OCI-LY7 (cell line): Measurements from ENCODE around the gene POMGNT2. TPM values are rescaled to one million over a fixed set of nuclear protein-coding genes. Genes with fewer than 3 reads are reported as not detected.
A peak's percentile ranks its signal among the peaks of the same experiment; 100 is the strongest.

Source experiments
- Bru-seq: library from RNA; stranded (reverse); fragments of 400-500 nt; gene quantifications from one replicate; lab custom pipeline; 2021; lab: Mats Ljungman, UMichigan
- BruChase-seq, 2 experiments: library from RNA; stranded (reverse); fragments of 400-500 nt; gene quantifications; one replicate each; lab custom pipeline; 2021; lab: Mats Ljungman, UMichigan
- BruUV-seq: library from RNA; stranded (reverse); fragments of 400-500 nt; replicated peaks from 2 replicates; lab custom pipeline; 2021; lab: Mats Ljungman, UMichigan
- CTCF ChIA-PET: fragments of 300-600 bp; sonication (Branson Sonifier 250); formaldehyde crosslinking; loops from one replicate; lab custom pipeline; 2022; ENCODE audit warnings: antibody characterized with exemption; ENCODE audit not compliant: unreplicated experiment; lab: Charles Lee
- POLR2A ChIA-PET: fragments of 300-600 bp; sonication (Branson Sonifier 250); formaldehyde crosslinking; loops from one replicate; lab custom pipeline; 2022; ENCODE audit warnings: antibody characterized with exemption; lab: Charles Lee
- DNase-seq: peaks from one replicate; pipeline ENCODE4 v3.0.0-alpha.2; 2015; ENCODE audit warnings: low spot score
- H2AFZ ChIP-seq: fragments of 200-600 bp; sonication (generic), shearing (Covaris generic); 2 replicates; pipeline ENCODE4 v1.6.1; 2014; ENCODE audit warnings: mild to moderate bottlenecking, antibody characterized with exemption, low read length, moderate library complexity
- H3K27ac ChIP-seq: fragments of 200-600 bp; sonication (generic); 2 replicates; pipeline ENCODE4 v1.5.1; 2014; ENCODE audit warnings: mixed run types, low read depth, mild to moderate bottlenecking, moderate library complexity, low read length, inconsistent platforms; ENCODE audit not compliant: poor library complexity, severe bottlenecking
- H3K36me3 ChIP-seq: fragments of 200-600 bp; sonication (generic); 2 replicates; pipeline ENCODE4 v1.6.1; 2014; ENCODE audit warnings: mild to moderate bottlenecking, antibody characterized with exemption, low read length, moderate library complexity, mixed read lengths; ENCODE audit not compliant: insufficient read depth
- H3K4me1 ChIP-seq: fragments of 200-600 bp; sonication (generic); 2 replicates; pipeline ENCODE4 v1.5.1; 2014; ENCODE audit warnings: mild to moderate bottlenecking, low read length; ENCODE audit not compliant: insufficient read depth, poor library complexity, severe bottlenecking
- H3K4me2 ChIP-seq: fragments of 200-600 bp; sonication (generic); 2 replicates; pipeline ENCODE4 v1.6.1; 2014; ENCODE audit warnings: mild to moderate bottlenecking, low read length
- H3K4me3 ChIP-seq: fragments of 200-600 bp; sonication (generic); 2 replicates; pipeline ENCODE4 v1.5.1; 2014; ENCODE audit warnings: mild to moderate bottlenecking, low read depth, low read length; ENCODE audit not compliant: poor library complexity, severe bottlenecking
- H3K79me2 ChIP-seq: fragments of 200-600 bp; sonication (generic); 2 replicates; pipeline ENCODE4 v1.6.1; 2016; ENCODE audit warnings: low read depth, mild to moderate bottlenecking, low read length, moderate library complexity, mixed read lengths; ENCODE audit not compliant: insufficient read depth
- H3K9me2 ChIP-seq: fragments of 200-600 bp; sonication (generic); 2 replicates; pipeline ENCODE4 v1.6.1; 2016; ENCODE audit warnings: mild to moderate bottlenecking, low read length, mixed read lengths; ENCODE audit not compliant: insufficient read depth
- H3K9me3 ChIP-seq: fragments of 200-600 bp; sonication (generic); 2 replicates; pipeline ENCODE4 v1.6.1; 2014; ENCODE audit warnings: mild to moderate bottlenecking, mixed run types, low read length, mixed read lengths
- H4K20me1 ChIP-seq: fragments of 200-600 bp; sonication (generic); 2 replicates; pipeline ENCODE4 v1.6.1; 2014; ENCODE audit warnings: mild to moderate bottlenecking, antibody characterized with exemption, low read length, moderate library complexity, mixed read lengths; ENCODE audit not compliant: insufficient read depth
- EZH2phosphoT487 ChIP-seq: fragments of 200-600 bp; sonication (generic); IDR thresholded peaks from 2 replicates; pipeline ENCODE4 v1.6.1; 2018; ENCODE audit warnings: low read depth, borderline replicate concordance, mild to moderate bottlenecking, mixed run types, antibody characterized with exemption, low read length, moderate library complexity, mixed read lengths
- intact Hi-C: fragments of 100-400 bp; cut with micrococcal nuclease; formaldehyde crosslinking; loops from one replicate; pipeline ENCODE4 v1.10.0; 2022; ENCODE audit not compliant: unreplicated experiment
- long read RNA-seq: library from polyadenylated mRNA; stranded (forward); transcript quantifications from one replicate; pipeline ENCODE4 v2.0.0, GENCODE V29; 2022
- total RNA-seq, 2 experiments: library from RNA; depleted of rRNA in 1 of 2; stranded (reverse); fragments of >200 nt in 1 of 2; shearing (Covaris generic) in 1 of 2; gene quantifications; 2 replicates each; pipeline ENCODE4 v1.2.3, GENCODE V29; 2014 to 2022
- TF ChIP-seq, protein P1 (sequence below): fragments of 200-600 bp; sonication (generic); conservative IDR thresholded peaks from 2 replicates; pipeline ENCODE4 v1.5.1; 2014; ENCODE audit warnings: mild to moderate bottlenecking, antibody characterized with exemption, low read length, moderate library complexity, mixed read lengths

The POMGNT2 gene
- total RNA-seq (2014; rRNA removed; shearing (Covaris generic)) (not detected in 2 replicates), total RNA-seq (2022) (not detected in 2 replicates), Bru-seq, nascent RNA (percentile 5 among the genes with signal in this experiment), BruChase-seq, experiment 1, labeled RNA remaining after a 6-hour chase (percentile 5 among the genes with signal in this experiment), BruChase-seq, experiment 2, labeled RNA remaining after a 2-hour chase (percentile 5 among the genes with signal in this experiment)
- long read RNA-seq: 0 reads

DNA sequence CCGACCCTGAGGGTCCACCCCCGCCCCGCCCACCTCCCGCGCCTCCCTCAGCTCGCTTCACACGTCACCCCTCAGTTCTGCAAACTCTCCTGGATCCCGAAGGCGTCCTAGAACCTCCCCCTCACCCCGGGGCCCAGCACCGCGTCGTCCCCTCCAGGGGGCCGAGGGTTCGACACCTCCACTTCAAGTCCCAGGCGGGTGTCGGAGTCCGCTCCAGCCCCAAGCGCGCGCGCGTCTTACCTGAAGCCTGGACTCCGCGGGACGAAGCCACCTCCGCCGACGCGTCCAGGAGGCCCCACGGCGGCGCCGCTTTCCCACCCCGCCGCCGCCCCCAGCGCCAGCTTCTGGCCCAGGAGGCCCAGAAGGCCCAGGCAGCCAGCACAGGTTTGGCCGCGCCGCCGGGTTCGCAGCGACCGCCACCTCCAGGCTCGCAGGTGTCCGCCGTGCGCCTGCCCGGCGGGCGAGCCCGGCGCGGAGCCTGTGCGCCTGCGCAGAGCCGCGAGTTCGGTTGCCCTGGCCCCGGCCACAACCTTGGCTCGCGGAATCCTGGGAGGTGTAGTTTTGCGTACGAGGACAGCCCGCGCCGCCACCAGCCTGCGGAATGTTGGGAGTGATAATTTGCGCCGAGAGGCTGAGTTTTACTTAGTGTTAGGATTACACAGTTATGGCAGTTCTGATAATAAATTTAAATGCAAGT, at the start of gene POMGNT2:
TSS of gene POMGNT2 (minus strand) at position 484 of the 697 bp plus-strand sequence. CDS start 24,648 bp downstream, outside the sequence.
- H2AFZ ChIP-seq: no peak within 1 kb of the TSS
- H3K4me1 ChIP-seq: no peaks in the 10 kb centered on the region
- POLR2A ChIA-PET: interaction anchor here (0.6 kb wide), 1 partner anchor 393 kb away, joined by 4 read pairs; no protein-coding TSS in a partner anchor
- no peak within 1 kb of the TSS for H3K4me2 ChIP-seq
- no TSS peak for BruUV-seq
- no peaks in the 10 kb centered on the region for H3K36me3 ChIP-seq
- no peak within 1 kb of the TSS for H3K27ac ChIP-seq
- H4K20me1 ChIP-seq: no peaks in the 10 kb centered on the region
- H3K9me3 ChIP-seq: no peaks in the 10 kb centered on the region
- no peak for DNase-seq
- intact Hi-C loops: no loop called here
- no peaks in the 10 kb centered on the region for H3K79me2 ChIP-seq
- H3K9me2 ChIP-seq: no peaks in the 10 kb centered on the region
- CTCF ChIA-PET: no interaction called here
- no peak within 1 kb of the TSS for H3K4me3 ChIP-seq
- TF ChIP-seq EZH2phosphoT487: no peak

DNA sequence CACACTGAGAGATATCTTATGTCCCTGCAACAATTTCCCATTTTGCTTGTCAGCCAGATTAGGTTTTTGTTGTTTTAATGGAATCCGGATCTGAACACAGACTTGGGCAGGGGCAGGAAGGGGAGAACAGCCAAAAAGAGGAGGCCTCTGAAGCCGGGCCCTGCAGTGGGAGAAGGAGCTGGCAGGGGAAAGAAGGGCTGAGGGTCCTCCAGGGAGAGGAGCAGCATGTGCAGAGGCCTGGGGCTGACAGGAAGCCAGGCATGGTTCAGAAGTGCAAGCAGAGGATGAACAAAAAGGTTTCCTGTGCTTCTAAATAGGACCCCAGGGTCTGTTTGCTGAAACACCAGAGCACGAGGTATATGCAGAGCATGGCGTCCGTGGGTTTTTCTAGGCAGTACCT, 49.1 kb upstream of the POMGNT2 start:
- H3K9me3 ChIP-seq: no peaks in the 10 kb centered on the region
- no peaks in the 10 kb centered on the region for H3K79me2 ChIP-seq
- no peak overlapping the region for H3K4me2 ChIP-seq
- H3K27ac ChIP-seq: no peak overlapping the region
- POLR2A ChIA-PET: interaction anchor here (0.7 kb wide), 1 partner anchor 27 kb away, joined by 3 read pairs; no protein-coding TSS in a partner anchor
- CTCF ChIA-PET: no interaction called here
- H3K4me1 ChIP-seq: no peaks in the 10 kb centered on the region
- TF ChIP-seq, protein P1, sequence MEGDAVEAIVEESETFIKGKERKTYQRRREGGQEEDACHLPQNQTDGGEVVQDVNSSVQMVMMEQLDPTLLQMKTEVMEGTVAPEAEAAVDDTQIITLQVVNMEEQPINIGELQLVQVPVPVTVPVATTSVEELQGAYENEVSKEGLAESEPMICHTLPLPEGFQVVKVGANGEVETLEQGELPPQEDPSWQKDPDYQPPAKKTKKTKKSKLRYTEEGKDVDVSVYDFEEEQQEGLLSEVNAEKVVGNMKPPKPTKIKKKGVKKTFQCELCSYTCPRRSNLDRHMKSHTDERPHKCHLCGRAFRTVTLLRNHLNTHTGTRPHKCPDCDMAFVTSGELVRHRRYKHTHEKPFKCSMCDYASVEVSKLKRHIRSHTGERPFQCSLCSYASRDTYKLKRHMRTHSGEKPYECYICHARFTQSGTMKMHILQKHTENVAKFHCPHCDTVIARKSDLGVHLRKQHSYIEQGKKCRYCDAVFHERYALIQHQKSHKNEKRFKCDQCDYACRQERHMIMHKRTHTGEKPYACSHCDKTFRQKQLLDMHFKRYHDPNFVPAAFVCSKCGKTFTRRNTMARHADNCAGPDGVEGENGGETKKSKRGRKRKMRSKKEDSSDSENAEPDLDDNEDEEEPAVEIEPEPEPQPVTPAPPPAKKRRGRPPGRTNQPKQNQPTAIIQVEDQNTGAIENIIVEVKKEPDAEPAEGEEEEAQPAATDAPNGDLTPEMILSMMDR: no peak
- no peak for DNase-seq
- intact Hi-C loops: no loop called here
- no peaks in the 10 kb centered on the region for H3K36me3 ChIP-seq
- no peak overlapping the region for H2AFZ ChIP-seq
- no peak overlapping the region for H3K4me3 ChIP-seq
- no peaks in the 10 kb centered on the region for H4K20me1 ChIP-seq
- BruUV-seq: no TSS peak
- H3K9me2 ChIP-seq: no peaks in the 10 kb centered on the region

DNA sequence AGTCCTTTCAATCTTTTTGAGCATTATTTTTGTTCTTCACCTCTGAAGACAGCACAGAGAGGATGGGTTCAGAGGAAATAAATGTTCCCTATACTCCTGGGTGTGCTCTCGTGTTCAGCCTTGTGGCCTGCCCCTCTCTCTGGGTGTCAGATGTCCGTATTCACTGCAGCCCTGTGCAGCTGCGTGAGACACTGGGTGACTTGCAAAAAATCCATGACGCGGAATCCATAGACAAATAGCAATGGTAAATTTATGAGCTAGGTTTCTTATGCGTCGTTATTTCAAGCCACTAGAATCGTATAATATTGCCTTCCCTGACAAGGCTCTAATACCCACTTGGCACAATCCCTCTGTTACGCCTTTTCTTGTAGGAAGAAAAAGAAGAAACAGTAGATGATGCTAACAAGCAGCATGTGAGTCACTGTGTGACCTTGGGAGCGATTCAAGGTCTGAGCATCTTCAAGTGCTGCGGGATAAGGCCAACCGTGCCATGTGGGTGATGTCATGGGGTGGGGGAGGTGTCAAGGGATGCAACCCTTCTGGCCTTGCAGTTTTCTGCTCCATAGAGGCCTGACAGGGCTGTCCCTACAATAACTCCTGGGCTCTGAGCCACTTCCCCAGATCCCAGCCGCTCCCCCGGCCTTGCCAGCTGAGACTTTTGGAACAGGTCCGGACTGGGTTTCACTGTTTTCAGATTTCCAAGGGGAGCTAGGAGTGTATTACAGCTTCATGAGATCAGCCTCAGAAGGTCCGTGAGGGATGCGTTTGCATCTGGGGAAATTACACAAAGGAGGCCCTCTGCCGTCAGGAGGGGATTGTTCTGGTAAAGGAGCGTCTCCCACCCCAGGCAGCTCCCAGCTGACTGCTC, 47.6 kb upstream of the POMGNT2 start:
- H3K4me2 ChIP-seq: no peak overlapping the region
- no peaks in the 10 kb centered on the region for H3K36me3 ChIP-seq
- no peaks in the 10 kb centered on the region for H4K20me1 ChIP-seq
- H3K4me1 ChIP-seq: no peaks in the 10 kb centered on the region
- BruUV-seq: no TSS peak
- no peaks in the 10 kb centered on the region for H3K9me2 ChIP-seq
- intact Hi-C loops: no loop called here
- no peak overlapping the region for H3K4me3 ChIP-seq
- ChIA-PET POLR2A (interaction anchor here (0.6 to 1.5 kb wide), 2 partner anchors 26 to 542 kb away, joined by 4 read pairs; no protein-coding TSS in a partner anchor), CTCF (no interaction called here)
- no peak overlapping the region for H2AFZ ChIP-seq
- no peak for DNase-seq
- no peaks in the 10 kb centered on the region for H3K79me2 ChIP-seq
- H3K27ac ChIP-seq: no peak overlapping the region
- no peaks in the 10 kb centered on the region for H3K9me3 ChIP-seq
- no peak for TF ChIP-seq EZH2phosphoT487
- TF ChIP-seq, protein P1: no peak
